Measurements from ENCODE around the gene CNIH2.
"Not testable (repeated sequence)": the region's sequence is repeated elsewhere in the genome, so short reads cannot be mapped to it uniquely, and the experiment has no call there.

The CNIH2 gene

DNA sequence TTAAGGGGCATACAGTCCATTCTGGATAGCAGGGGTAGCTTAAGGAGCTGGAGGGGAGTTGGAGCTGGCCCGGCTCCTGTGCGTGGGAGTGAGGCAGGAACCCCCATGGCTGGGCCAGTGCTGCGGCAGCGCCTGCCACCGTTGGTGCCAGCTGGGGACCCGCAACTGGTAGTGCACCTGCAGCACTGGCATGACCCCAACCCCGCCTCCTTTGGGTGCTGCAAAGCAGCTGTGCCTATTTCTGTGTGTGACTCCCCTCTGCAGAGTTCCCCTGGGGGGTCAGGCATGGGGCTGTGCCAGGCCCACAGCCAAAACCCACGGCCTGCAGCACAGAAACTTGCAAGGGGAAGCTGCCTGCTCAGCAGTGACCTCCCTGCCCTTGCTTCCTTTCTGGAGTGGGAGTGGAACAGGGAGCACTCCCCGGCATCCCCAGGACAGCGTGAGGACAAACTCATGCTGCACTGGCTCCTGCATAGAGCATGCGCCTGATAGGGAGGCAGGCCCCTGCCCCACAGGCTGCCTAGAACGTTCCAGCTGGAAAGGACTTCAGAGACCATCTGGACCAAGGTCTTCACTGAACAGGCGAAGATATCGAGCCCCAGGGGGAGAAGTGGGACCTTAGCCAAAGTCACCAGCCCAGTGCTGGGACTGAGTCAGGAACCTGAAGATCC is 35.7 kb upstream of the CNIH2 start:
- H3K4me3 ChIP-seq: no peak overlapping the region
- H3K27ac ChIP-seq: no peak overlapping the region
- TF ChIP-seq, protein P1, sequence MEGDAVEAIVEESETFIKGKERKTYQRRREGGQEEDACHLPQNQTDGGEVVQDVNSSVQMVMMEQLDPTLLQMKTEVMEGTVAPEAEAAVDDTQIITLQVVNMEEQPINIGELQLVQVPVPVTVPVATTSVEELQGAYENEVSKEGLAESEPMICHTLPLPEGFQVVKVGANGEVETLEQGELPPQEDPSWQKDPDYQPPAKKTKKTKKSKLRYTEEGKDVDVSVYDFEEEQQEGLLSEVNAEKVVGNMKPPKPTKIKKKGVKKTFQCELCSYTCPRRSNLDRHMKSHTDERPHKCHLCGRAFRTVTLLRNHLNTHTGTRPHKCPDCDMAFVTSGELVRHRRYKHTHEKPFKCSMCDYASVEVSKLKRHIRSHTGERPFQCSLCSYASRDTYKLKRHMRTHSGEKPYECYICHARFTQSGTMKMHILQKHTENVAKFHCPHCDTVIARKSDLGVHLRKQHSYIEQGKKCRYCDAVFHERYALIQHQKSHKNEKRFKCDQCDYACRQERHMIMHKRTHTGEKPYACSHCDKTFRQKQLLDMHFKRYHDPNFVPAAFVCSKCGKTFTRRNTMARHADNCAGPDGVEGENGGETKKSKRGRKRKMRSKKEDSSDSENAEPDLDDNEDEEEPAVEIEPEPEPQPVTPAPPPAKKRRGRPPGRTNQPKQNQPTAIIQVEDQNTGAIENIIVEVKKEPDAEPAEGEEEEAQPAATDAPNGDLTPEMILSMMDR (IDR thresholded peaks at IDR 0.05): no peak
- no peak for DNase-seq (ENCODE audit: low spot score)

DNA sequence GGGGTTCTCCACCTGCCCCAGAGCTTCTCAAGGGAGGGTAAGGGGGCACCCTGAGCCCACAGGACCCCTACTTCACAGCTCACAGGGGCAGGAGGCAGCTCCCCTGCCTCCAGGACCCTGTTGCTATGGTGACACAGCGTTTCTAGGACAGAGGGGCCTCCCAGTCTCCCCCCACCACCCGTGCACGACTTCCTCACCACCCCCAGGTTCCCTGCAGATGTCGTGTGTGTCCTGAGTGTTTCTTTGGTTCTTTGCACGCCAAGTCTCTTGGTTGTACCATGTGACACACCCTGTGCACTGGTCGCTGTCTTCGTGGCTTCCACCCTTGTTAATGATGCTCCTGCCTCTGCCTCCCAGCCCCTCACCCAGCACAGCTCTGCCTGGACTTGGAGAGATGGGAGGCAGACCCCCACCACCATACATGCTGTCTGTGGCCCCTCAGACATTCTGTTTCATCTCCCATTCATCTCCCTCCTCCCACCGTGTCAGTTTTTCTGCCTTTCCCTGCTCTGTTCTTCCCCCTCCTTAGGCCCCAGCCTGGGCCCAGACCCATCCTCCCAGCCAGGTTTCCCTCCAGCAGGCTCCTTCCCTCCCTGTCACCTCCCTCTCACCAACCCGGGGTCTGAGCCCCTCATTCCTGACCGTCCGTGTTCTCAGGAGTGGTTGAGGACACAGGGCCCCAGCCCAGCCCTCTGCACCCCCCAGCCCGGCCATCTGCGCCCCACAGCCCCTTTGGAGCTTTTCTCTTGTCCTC is 34.0 kb upstream of the CNIH2 start:
- no peak for DNase-seq (ENCODE audit: low spot score)
- H3K4me3 ChIP-seq: no peak overlapping the region
- H3K27ac ChIP-seq: no peak overlapping the region
- TF ChIP-seq, protein P1 (IDR thresholded peaks at IDR 0.05): no peak

DNA sequence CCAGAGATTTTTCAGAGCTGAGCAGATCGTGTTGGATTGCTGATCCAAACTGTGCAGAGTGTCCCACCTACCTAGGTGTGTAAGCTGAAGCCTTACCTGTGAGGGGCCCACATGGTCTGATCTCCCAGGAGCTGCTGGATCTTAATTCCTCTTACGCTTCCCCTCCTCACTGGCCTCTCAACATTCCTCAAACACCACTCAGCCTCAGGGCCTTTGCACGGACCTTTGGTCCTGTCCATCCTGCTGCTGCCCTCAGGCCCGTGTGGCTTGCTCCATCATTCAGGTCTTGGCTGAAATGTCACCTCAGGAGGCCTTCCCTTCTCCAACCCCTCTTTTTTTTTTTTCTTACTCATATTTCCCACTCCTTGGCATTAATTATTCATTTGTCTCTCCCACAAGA is 30.7 kb upstream of the CNIH2 start:
- TF ChIP-seq, protein P1 (IDR thresholded peaks at IDR 0.05): no peak
- DNase-seq (ENCODE audit: low spot score): no peak
- no peak overlapping the region for H3K4me3 ChIP-seq
- H3K27ac ChIP-seq: no peak overlapping the region

DNA sequence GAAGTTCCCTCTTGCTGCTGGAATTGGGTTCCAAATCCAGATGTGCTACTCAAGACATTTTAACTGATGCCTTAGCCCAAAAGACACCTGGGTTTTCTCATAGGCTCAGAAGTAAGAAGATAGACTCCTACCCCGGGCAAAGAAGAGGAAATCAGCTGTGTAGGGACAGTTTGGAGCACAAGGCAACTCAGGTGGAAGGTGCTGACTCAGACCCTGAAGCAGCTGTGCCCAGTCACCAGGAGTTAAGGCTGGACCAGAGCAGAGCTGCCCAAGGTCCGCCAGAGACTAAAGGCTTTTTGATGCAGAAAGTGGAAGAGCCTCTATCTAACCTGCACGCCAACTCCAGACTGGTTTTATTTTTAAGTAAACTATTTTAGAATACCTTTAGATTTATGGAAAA is 30.2 kb upstream of the CNIH2 start:
- no peak for DNase-seq (ENCODE audit: low spot score)
- TF ChIP-seq, protein P1 (IDR thresholded peaks at IDR 0.05): no peak
- Histone ChIP-seq H3K27ac (no peak overlapping the region), H3K4me3 (no peak overlapping the region)

DNA sequence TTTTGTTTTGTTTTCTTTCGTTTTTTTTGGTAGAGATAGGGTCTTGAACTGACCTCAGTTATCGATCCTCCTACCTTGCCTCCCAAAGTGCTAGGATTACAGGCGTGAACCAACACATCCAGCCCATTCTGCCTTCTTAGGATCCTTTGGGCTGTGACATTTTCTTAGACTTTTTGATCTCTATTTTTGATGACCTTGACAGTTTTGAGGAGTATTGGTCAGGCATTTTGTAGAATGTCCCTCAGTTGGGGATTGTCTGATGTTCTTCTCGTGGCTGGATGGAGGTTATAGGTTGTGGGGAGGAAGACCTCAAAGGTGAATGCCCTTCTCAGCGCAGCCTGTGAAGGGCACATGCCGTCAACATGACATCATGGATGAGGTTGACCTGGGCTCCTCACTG is 29.1 kb upstream of the CNIH2 start:
- Histone ChIP-seq H3K4me3 (no peak overlapping the region), H3K27ac (no peak overlapping the region)
- TF ChIP-seq, protein P1 (IDR thresholded peaks at IDR 0.05): no peak
- no peak for DNase-seq (ENCODE audit: low spot score)

DNA sequence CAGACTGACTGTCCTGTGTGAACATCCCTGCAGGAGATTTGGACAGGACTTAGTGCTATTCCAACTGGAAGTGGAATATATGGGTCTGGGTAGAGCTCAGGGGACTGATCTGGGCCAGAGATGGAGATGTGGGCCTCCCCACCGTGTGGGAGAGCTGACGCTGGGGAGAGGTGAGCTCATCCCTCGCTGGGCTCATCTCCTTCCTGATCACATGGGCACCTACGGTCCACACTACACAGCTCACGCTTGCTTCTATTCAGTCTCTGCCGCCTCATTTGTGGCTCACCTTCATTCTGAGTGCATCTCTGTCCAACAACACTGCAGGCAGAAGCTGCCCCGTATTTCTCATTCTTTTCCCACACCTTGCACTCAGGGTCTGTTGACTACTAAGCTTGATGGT is 26.2 kb upstream of the CNIH2 start:
- H3K4me3 ChIP-seq: no peak overlapping the region
- no peak for DNase-seq (ENCODE audit: low spot score)
- no peak overlapping the region for H3K27ac ChIP-seq
- TF ChIP-seq, protein P1 (IDR thresholded peaks at IDR 0.05): no peak

DNA sequence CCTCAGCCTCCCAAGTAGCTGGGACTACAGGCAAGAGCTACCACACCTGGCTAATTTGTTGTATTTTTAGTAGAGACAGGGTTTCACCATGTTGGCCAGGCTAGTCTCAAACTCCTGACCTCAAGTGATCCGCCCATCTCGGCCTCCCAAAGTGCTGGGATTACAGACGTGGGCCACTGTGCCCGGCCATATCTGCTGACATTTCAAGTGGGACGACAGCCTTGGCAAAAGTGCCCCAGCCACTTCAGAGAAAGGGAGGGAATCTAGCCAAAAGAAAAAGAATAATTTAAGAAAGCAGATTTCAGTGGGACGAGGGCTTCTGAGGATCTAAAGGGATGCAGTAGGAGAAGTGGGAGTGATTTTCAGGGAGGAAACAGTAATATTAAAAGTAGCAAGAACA is 24.9 kb upstream of the CNIH2 start:
- H3K27ac ChIP-seq; DNase-seq (ENCODE audit: low spot score); H3K4me3 ChIP-seq: not testable (repeated sequence)

Measured in coronary artery (tissue), 2 donors.